ENCODE data around the gene CCDC33. TPM values are rescaled to one million over a fixed set of nuclear protein-coding genes. Genes with fewer than 3 reads are reported as not detected.

CCDC33 gene
- total and polyA plus RNA-seq, 8 donors: 0.58 to 9.4 (median 0.73) TPM; not detected in 5

DNA sequence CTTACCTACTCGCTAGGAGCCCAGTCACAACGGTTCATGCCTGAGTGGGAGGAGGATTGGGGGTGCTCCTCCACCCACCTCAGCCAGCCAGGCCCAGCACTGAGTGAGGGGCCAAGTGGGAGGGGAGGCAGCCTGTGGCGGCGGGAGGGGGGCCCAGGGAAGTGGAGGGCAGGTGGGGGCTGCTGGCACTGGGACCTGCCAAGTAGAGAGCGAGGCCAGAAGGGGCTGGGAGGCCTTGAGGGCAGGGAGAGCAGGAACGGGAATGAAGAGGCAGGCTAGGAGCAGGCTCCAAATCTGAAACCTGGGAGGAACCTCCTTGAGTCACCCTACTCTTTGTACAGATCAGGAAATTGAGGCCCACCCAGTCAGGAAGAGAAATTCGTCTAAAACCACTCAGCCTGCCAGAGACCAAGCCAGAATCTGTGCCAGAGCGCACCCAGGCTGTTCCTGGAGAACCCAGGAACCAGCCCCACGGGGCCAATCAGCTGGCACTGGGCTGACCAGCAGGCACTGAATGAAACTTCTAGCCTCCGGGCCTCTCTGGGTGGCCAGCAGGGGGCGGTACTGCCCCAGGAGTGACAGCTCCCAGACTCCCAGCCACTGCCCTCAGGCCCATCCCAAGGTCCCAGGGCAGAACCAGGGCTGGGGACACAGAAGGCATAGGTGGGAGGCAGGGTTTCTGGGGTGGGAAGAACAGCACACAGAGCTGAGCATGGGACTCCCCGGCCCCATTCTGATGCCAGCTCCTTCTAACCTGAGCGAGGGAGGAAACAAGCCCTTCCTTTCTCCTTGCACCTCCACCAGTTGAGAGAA is 146.1 kb downstream of the CCDC33 start:
- no peak overlapping the region for H3K4me3 ChIP-seq
- peaks cover 0 to 16% (median 0%) of the 10 kb centered on the region in 3 donors for H3K27me3 ChIP-seq
- intact Hi-C loops (cut with DNase I; ENCODE audit: low total_unique reads): loop anchor here (2.0 kb wide), 1 partner anchor 57 kb away; no protein-coding TSS in a partner anchor

DNA sequence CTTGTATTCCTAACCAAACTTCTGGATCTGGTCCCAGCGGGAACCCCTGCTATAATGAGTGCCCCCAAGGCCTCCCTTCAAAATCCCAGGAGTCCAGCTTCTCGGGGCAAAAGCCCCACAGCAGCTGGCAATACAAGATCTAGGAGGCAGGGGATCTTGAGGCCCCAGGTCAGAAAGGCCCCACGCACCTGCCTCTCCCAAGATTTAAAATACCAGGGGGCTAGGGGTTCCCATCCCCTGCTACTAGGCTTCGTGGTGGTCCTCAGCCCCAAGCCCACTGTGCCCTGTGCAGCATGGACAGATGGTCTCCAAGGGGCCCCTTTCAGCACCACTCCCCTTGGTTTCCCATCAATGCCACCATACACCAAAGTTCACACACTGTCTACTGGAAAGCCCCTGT is 147.2 kb downstream of the CCDC33 start:
- H3K4me3 ChIP-seq: no peak overlapping the region
- 83 to 100% (median 94%) methylated on average over 4 of the region's 4 CpGs; no CpG with 5 or more reads in 1 of the 5 donors for WGBS, 5 donors
- peaks cover 0 to 16% (median 0%) of the 10 kb centered on the region in 3 donors for H3K27me3 ChIP-seq
- DNase-seq: no peak
- TF ChIP-seq POLR2AphosphoS5 (IDR thresholded peaks at IDR 0.05) (no peak), POLR2A (IDR thresholded peaks at IDR 0.05) (no peak), EP300 (IDR thresholded peaks at IDR 0.05) (no peak)
- TF ChIP-seq, protein P1, sequence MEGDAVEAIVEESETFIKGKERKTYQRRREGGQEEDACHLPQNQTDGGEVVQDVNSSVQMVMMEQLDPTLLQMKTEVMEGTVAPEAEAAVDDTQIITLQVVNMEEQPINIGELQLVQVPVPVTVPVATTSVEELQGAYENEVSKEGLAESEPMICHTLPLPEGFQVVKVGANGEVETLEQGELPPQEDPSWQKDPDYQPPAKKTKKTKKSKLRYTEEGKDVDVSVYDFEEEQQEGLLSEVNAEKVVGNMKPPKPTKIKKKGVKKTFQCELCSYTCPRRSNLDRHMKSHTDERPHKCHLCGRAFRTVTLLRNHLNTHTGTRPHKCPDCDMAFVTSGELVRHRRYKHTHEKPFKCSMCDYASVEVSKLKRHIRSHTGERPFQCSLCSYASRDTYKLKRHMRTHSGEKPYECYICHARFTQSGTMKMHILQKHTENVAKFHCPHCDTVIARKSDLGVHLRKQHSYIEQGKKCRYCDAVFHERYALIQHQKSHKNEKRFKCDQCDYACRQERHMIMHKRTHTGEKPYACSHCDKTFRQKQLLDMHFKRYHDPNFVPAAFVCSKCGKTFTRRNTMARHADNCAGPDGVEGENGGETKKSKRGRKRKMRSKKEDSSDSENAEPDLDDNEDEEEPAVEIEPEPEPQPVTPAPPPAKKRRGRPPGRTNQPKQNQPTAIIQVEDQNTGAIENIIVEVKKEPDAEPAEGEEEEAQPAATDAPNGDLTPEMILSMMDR (IDR thresholded peaks at IDR 0.05): no peak
- no peaks in the 10 kb centered on the region for H3K9me3 ChIP-seq
- no peaks in the 10 kb centered on the region for H3K36me3 ChIP-seq
- peaks cover 5 to 42% (median 14%) of the 10 kb centered on the region in 4 donors for H3K4me1 ChIP-seq
- intact Hi-C loops (cut with DNase I; ENCODE audit: low total_unique reads): loop anchor here (2.0 kb wide), 1 partner anchor 56 kb away; no protein-coding TSS in a partner anchor
- peak overlapping the region in 1 of 5 donors; percentile 31 for H3K27ac ChIP-seq

More for the DNA sequence above, 146.1 kb downstream of the CCDC33 start:
- H3K36me3 ChIP-seq: no peaks in the 10 kb centered on the region
- no peak overlapping the region for H3K27ac ChIP-seq
- 33 to 46% (median 40%) methylated on average over 10 to 13 of the region's 13 CpGs for WGBS, 5 donors
- H3K9me3 ChIP-seq: no peaks in the 10 kb centered on the region
- peaks cover 5 to 42% (median 14%) of the 10 kb centered on the region in 4 donors for H3K4me1 ChIP-seq
- peak; percentile 91 to 94 for DNase-seq
- no peak for TF ChIP-seq POLR2A (IDR thresholded peaks at IDR 0.05)
- TF ChIP-seq, protein P1 (IDR thresholded peaks at IDR 0.05): peak in 6 of 7 experiments; percentile 79 to 97 (median 92)
- TF ChIP-seq EP300 (IDR thresholded peaks at IDR 0.05): no peak
- peak in 1 of 3 donors; percentile 55 for TF ChIP-seq POLR2AphosphoS5 (IDR thresholded peaks at IDR 0.05)

- Histone ChIP-seq H3K4me3 (no peak overlapping the region), H3K27me3 (peaks cover 0 to 16% (median 0%) of the 10 kb centered on the region in 3 donors), H3K4me1 (peaks cover 5 to 44% (median 14%) of the 10 kb centered on the region in 4 donors), H3K9me3 (no peaks in the 10 kb centered on the region), H3K36me3 (no peaks in the 10 kb centered on the region), H3K27ac (peak overlapping the region; percentile 1 to 66 (median 31))
- 46 to 68% (median 67%) methylated on average over 8 of the region's 8 CpGs for WGBS, 5 donors
- DNase-seq: peak; percentile 44 to 65
- TF ChIP-seq, protein P1 (IDR thresholded peaks at IDR 0.05): no peak
- TF ChIP-seq POLR2AphosphoS5 (IDR thresholded peaks at IDR 0.05) (no peak), EP300 (IDR thresholded peaks at IDR 0.05) (no peak), POLR2A (IDR thresholded peaks at IDR 0.05) (no peak)
- intact Hi-C loops (cut with DNase I; ENCODE audit: low total_unique reads): loop anchor here (2.0 kb wide), 1 partner anchor 55 kb away; no protein-coding TSS in a partner anchor
These were observed 147.8 kb downstream of the CCDC33 start for GRCh38 chr15:74383695-74384565.

- no peak for TF ChIP-seq POLR2A (IDR thresholded peaks at IDR 0.05)
- TF ChIP-seq POLR2AphosphoS5 (IDR thresholded peaks at IDR 0.05): no peak
- TF ChIP-seq EP300 (IDR thresholded peaks at IDR 0.05): no peak
- TF ChIP-seq, protein P1 (IDR thresholded peaks at IDR 0.05): no peak
- peaks cover 0 to 16% (median 0%) of the 10 kb centered on the region in 3 donors for H3K27me3 ChIP-seq
- H3K4me1 ChIP-seq: peaks cover 5 to 50% (median 14%) of the 10 kb centered on the region in 4 donors
- peak in 1 of 2 donors; percentile 4 for DNase-seq
- no peaks in the 10 kb centered on the region for H3K9me3 ChIP-seq
- 51 to 67% (median 59%) methylated on average over 3 of the region's 3 CpGs for WGBS, 5 donors
- H3K27ac ChIP-seq: peak overlapping the region; percentile 1 to 71 (median 61)
- intact Hi-C loops (cut with DNase I; ENCODE audit: low total_unique reads): no loop called here
- H3K36me3 ChIP-seq: no peaks in the 10 kb centered on the region
- H3K4me3 ChIP-seq: no peak overlapping the region
These were observed 148.4 kb downstream of the CCDC33 start for GRCh38 chr15:74384566-74384880.
